ENCODE measurements around the gene EDARADD. TPM values are rescaled to one million over a fixed set of nuclear protein-coding genes. Genes with fewer than 3 reads are reported as not detected.

Gene EDARADD
- total RNA-seq, 4 donors from 2014 or later = 0.27 to 1.7 (median 0.31) TPM; not detected in 1

GRCh38 chr1:236353813-236354212 is 40.3 kb upstream of the EDARADD start:
- WGBS, 2 donors (ENCODE audit: low coverage in 1 of 2) = 71 to 72% methylated on average over 4 of the region's 4 CpGs
- Histone ChIP-seq H3K27me3 (peaks cover 3% of the 10 kb centered on the region), H3K36me3 (no peaks in the 10 kb centered on the region), H3K4me3 (no peak overlapping the region), H3K4me1 (no peaks in the 10 kb centered on the region), H3K9me3 (peaks cover 0 to 10% (median 0%) of the 10 kb centered on the region in 3 donors), H3K27ac (no peak overlapping the region)
- TF ChIP-seq EP300 (IDR thresholded peaks at IDR 0.05) (no peak), CTCF (IDR thresholded peaks at IDR 0.05) (no peak), POLR2A (IDR thresholded peaks at IDR 0.05) (no peak), POLR2AphosphoS5 (IDR thresholded peaks at IDR 0.05) (no peak)
- ATAC-seq = no peak

GRCh38 chr1:236354330-236355147 is 39.5 kb upstream of the EDARADD start:
- peaks cover 0 to 17% (median 0%) of the 10 kb centered on the region in 3 donors for H3K9me3 ChIP-seq
- no peaks in the 10 kb centered on the region for H3K36me3 ChIP-seq
- H3K4me1 ChIP-seq = no peaks in the 10 kb centered on the region
- H3K27ac ChIP-seq = no peak overlapping the region
- no peaks in the 10 kb centered on the region for H3K27me3 ChIP-seq
- TF ChIP-seq CTCF (IDR thresholded peaks at IDR 0.05) (no peak), EP300 (IDR thresholded peaks at IDR 0.05) (no peak), POLR2A (IDR thresholded peaks at IDR 0.05) (no peak), POLR2AphosphoS5 (IDR thresholded peaks at IDR 0.05) (no peak)
- 44 to 65% methylated on average over 4 of the region's 4 CpGs for WGBS, 2 donors (ENCODE audit: low coverage in 1 of 2)
- H3K4me3 ChIP-seq = no peak overlapping the region
- no peak for ATAC-seq

- no peak for ATAC-seq
- Histone ChIP-seq H3K27me3 (no peaks in the 10 kb centered on the region), H3K4me3 (no peak overlapping the region), H3K36me3 (no peaks in the 10 kb centered on the region), H3K4me1 (no peaks in the 10 kb centered on the region), H3K27ac (no peak overlapping the region), H3K9me3 (peaks cover 0 to 20% (median 0%) of the 10 kb centered on the region in 3 donors)
- no peak for TF ChIP-seq EP300 (IDR thresholded peaks at IDR 0.05)
- no peak for TF ChIP-seq POLR2AphosphoS5 (IDR thresholded peaks at IDR 0.05)
- no peak for TF ChIP-seq POLR2A (IDR thresholded peaks at IDR 0.05)
- no peak for TF ChIP-seq CTCF (IDR thresholded peaks at IDR 0.05)
- 53 to 80% methylated on average over 1 to 2 of the region's 2 CpGs for WGBS, 2 donors (ENCODE audit: low coverage in 1 of 2)
Measured at GRCh38 chr1:236356141-236356540, 37.9 kb upstream of the EDARADD start.

- Histone ChIP-seq H3K9me3 (peaks cover 0 to 20% (median 0%) of the 10 kb centered on the region in 3 donors), H3K4me1 (no peaks in the 10 kb centered on the region), H3K36me3 (no peaks in the 10 kb centered on the region), H3K4me3 (no peak overlapping the region), H3K27ac (no peak overlapping the region), H3K27me3 (no peaks in the 10 kb centered on the region)
- no peak for ATAC-seq
- TF ChIP-seq EP300 (IDR thresholded peaks at IDR 0.05) = no peak
- TF ChIP-seq POLR2A (IDR thresholded peaks at IDR 0.05) = no peak
- no peak for TF ChIP-seq POLR2AphosphoS5 (IDR thresholded peaks at IDR 0.05)
- no peak for TF ChIP-seq CTCF (IDR thresholded peaks at IDR 0.05)
- 86 to 87% methylated on average over 5 to 7 of the region's 7 CpGs for WGBS, 2 donors (ENCODE audit: low coverage in 1 of 2)
Measured at GRCh38 chr1:236361909-236362590, 32.0 kb upstream of the EDARADD start.

Measured in gastroesophageal sphincter (tissue), 4 donors.